HG03460 (cell line): Measurements from ENCODE around the gene SYCP2L.
A peak's percentile ranks its signal among the peaks of the same experiment; 100 is the strongest.
"Not testable (repeated sequence)": the region's sequence is repeated elsewhere in the genome, so short reads cannot be mapped to it uniquely, and the experiment has no call there.

Source experiments
- ATAC-seq: cut with Tn5 transposase; IDR thresholded peaks from one replicate; pipeline ENCODE4 v1.9.1; 2021; ENCODE audit not compliant: unreplicated experiment

SYCP2L gene

GRCh38 chr6:10877871-10878270, 9.0 kb upstream of the SYCP2L start:
- ATAC-seq, result no peak

- no peak for ATAC-seq
Observed at GRCh38 chr6:10880366-10880765, 6.5 kb upstream of the SYCP2L start.

GRCh38 chr6:10882253-10882630, 4.6 kb upstream of the SYCP2L start:
- not testable (repeated sequence) for ATAC-seq

- no peak for ATAC-seq
Observed at GRCh38 chr6:10882657-10883171, 4.1 kb upstream of the SYCP2L start.

- ATAC-seq, result no peak
Observed at GRCh38 chr6:10883312-10884244, 3.3 kb upstream of the SYCP2L start.

- ATAC-seq, result no peak
Observed at GRCh38 chr6:10884245-10884972, 2.4 kb upstream of the SYCP2L start.

GRCh38 chr6:10886365-10886690, 524 bp upstream of the SYCP2L start:
- not testable (repeated sequence) for ATAC-seq

DNA sequence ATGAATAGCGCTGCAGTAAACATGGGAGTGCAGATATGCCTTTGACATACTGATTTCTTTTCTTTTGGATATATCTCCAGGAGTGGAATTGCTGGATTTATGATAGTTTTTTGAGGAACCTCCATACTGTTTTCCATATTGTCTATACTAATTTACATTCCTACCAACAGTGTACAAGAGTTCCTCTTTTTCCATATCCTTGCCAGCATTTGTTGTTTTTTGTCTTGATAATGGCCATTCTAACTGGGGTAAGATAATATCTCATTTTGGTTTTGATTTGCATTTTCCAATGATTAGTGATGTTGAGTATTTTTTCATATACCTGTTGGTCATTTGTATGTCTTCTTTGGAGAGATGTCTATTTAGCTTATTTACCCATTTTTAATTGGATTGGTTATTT, 3.3 kb downstream of the SYCP2L start:
- ATAC-seq, result no peak

- no peak for ATAC-seq
Observed at GRCh38 chr6:10891960-10892359, 5.1 kb downstream of the SYCP2L start.

GRCh38 chr6:10894958-10895357, 8.1 kb downstream of the SYCP2L start:
- no peak for ATAC-seq

- ATAC-seq, result no peak
Observed at GRCh38 chr6:10896691-10897090, 9.8 kb downstream of the SYCP2L start.

DNA sequence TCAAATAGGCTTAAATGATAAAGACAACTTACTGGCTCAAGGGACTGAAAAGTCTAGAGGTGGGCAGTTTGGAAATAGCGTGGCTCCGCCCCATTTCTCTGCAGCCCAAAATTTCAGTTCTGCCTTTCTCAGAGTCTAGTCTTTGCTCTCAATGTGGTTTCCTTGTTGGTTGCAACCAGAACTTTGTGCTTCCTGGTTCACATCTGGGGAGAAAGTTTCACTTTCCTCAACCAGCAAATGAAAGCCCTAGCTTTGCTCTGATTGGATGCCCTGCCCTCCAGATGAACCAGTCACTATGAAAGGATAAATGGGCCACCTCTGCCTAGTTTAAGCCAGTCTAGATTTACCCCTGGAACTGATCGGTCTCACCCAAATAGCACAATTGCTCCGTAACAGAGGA, 14.9 kb downstream of the SYCP2L start:
- peak; percentile 96 for ATAC-seq

- ATAC-seq, result no peak
Observed at GRCh38 chr6:10904015-10904414, 17.2 kb downstream of the SYCP2L start.

- no peak for ATAC-seq
Observed at GRCh38 chr6:10908228-10908627, 21.4 kb downstream of the SYCP2L start.

GRCh38 chr6:10919520-10919919, 32.7 kb downstream of the SYCP2L start:
- ATAC-seq, result not testable (repeated sequence)

GRCh38 chr6:10933126-10933525, 46.3 kb downstream of the SYCP2L start:
- ATAC-seq, result no peak

DNA sequence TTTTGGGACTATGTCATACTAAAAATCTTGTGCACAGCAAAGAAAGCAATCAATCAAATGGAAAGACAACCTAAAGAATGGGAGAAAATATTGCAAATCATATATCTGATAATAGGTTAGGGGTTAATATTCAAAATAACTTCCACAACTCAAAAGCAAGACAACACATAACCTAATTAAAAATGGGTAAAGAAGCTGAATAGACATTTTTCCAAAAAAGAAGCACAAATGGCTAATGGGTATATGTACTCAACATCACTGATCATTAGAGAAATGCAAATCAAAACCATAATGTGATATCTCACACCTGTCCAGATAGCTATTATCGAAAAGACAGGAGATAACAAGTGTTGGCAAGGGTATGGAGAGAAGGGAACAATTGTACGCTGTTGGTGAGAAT, 53.0 kb downstream of the SYCP2L start:
- no peak for ATAC-seq

DNA sequence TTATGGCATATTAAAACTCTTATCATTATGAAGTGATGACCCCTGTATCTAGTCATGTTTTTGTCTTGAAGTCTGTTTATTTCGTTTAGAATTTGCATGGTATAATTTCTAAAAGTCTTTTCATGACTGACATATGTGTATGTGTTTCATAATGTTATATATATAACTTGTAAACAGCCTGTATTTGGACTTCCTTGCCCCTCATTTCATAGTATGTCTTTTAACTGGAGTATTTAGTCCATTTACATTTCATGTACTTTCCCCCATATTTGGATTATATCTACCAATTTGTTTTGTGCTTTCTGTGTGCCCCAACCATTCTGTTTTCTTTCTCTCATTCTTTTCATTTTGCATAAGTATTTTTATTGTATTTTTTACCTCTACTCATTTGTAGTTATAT, 59.0 kb downstream of the SYCP2L start:
- no peak for ATAC-seq

DNA sequence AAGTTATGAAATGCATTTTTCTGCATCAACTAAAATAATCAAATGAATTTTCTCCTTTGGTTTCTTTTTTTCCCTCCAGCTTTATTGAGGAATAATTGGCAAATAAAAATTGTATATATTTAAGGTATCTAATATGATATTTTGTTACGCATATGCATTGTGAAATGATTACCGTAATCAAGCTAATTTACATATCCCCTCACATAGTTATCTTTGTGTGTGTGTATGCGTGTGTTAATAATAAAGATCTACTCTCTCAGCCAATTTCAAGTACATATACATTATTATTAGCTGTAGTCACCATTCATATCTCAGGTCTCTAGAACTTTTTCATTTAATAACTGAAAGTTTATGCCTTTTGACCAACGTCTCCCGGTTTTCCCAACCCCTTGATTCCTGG, 61.1 kb downstream of the SYCP2L start:
- ATAC-seq, result no peak

DNA sequence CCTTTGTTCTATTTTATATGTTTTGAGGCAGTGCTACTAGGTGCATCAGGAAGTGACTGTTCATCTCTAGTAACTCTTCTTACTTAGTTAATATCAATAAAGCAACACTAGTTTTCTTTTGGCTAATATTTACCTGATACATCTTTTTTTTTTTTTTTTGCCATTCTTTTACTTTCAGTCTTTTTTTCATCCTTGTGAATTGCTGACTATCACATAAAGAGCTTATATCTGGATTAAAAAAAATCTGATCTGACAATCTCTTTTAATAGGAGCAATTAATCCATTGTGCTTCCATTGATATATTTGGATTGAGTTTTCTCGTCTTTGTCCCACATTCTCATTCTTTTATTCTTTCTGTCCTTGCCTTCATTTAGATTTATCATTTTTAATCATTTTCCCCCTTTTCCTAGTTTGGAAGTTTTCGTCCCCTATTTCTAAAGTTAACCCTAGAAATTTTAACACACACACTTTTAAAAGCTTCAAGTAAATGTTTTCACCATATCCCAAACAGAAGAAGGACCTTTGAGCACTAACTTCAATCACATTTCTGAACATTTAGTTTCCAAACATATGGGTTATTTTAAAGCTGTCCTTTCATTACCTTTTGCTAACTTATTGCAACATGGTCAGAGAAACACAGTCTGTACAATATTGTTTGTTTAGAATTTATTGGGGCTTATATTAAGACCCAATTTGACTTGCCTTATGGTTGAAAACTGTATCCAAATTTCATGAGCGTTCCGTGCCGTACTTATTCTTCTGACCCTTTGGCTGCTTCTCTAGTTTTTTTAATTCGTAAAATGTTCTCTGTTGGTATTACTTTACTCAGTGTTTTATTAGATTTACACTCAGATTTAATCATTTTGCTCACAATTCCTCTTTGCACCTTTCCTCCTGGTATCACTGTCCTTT, 63.0 kb downstream of the SYCP2L start:
- ATAC-seq, result no peak

DNA sequence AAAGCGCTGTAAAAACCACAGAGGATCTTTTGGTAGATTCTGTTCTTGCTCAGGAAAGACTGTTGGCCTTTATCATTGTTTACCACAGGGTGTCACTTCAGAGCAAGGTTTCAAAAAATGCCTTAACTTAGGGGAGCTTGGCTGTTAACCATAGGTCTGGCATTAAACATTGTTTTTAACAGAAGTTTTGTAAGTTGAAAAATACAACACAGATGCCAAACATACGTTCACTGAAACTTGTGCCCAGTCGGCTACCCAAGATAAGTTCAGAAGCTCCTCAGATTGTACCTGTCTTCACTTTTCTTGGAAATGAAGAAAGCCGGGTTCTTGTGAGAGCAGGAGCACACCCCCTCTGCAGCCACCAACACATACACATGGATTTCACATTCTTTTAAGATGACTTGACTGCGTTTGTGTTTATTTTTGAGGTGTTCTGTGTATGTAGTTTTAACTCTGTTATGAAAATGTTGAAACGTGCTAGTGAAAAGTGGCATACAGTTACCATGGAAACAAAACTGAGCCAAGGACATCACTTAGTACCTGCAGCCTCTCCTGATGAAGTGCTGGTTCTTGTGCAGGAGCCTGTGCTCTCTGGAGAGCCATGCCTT, 64.9 kb downstream of the SYCP2L start:
- ATAC-seq, result no peak
